ENCODE results near the gene RPL18A. TPM values are rescaled to one million over a fixed set of nuclear protein-coding genes. Genes with fewer than 3 reads are reported as not detected.
A peak's percentile ranks its signal among the peaks of the same experiment; 100 is the strongest.

Gene RPL18A
- total RNA-seq, 1 donor from 2014 or later: 1,590 TPM

DNA sequence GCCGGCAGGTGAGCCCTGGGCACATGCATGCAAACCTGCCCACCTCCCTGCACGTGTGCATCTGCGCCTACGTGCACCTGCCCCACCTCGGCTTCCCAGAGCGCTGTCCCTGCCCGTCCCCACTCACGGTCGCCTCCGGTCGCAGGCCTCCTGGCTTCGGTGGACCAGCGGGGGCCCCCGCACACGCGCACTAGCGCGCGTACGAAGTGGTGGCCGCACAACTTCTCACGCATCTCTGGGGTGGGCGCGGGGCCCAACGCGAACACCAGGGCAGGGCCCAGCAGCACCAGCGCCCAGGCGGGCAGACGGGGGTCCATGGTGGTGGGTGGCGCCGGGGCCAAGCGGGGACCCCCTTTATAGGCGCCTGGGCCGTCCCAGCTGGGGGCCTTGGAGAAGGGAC is 38.5 kb upstream of the RPL18A start, which contains the start of gene INSL3:
Gene INSL3 (minus strand): TSS at position 330 of the 400 bp plus-strand sequence. CDS start 13 bp downstream, at position 317.
- Histone ChIP-seq H3K27me3 (ENCODE audit: control insufficient read depth, insufficient read depth, low read length) (no peaks in the 10 kb centered on the region), H3K4me3 (ENCODE audit: low read depth, low read length) (no peak within 1 kb of the TSS), H3K36me3 (ENCODE audit: control insufficient read depth, insufficient read depth, low read length) (no peaks in the 10 kb centered on the region)
- FAIRE-seq (no peak), DNase-seq (ENCODE audit: low read depth) (no peak)
- TF ChIP-seq, protein P1, sequence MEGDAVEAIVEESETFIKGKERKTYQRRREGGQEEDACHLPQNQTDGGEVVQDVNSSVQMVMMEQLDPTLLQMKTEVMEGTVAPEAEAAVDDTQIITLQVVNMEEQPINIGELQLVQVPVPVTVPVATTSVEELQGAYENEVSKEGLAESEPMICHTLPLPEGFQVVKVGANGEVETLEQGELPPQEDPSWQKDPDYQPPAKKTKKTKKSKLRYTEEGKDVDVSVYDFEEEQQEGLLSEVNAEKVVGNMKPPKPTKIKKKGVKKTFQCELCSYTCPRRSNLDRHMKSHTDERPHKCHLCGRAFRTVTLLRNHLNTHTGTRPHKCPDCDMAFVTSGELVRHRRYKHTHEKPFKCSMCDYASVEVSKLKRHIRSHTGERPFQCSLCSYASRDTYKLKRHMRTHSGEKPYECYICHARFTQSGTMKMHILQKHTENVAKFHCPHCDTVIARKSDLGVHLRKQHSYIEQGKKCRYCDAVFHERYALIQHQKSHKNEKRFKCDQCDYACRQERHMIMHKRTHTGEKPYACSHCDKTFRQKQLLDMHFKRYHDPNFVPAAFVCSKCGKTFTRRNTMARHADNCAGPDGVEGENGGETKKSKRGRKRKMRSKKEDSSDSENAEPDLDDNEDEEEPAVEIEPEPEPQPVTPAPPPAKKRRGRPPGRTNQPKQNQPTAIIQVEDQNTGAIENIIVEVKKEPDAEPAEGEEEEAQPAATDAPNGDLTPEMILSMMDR (IDR thresholded peaks at IDR 0.05; ENCODE audit: insufficient read depth, low read length, severe bottlenecking): no peak

DNA sequence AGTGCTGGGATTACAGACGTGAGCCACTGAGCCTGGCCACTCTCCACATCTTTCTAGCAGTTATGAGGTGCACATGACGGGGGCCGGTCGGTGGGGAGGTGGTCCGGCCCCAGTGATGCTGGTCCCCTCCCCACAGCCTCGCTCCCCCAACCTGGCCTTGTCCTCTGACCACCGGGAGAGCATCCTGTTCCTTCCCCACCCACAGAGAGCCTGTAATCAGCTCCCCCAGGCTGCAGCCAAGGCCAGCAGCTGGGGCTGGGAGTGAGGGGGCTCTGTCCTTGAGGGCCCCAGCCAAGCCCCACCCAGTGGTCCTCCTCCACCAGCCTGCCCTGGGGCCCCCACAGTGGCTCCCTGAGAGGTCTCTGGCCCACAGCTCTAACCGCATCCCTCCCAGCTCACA is 35.4 kb upstream of the RPL18A start:
- no peak for DNase-seq (ENCODE audit: low read depth)
- TF ChIP-seq, protein P1 (IDR thresholded peaks at IDR 0.05; ENCODE audit: insufficient read depth, low read length, severe bottlenecking): no peak
- H3K36me3 ChIP-seq (ENCODE audit: control insufficient read depth, insufficient read depth, low read length): no peaks in the 10 kb centered on the region
- H3K4me3 ChIP-seq (ENCODE audit: low read depth, low read length): no peak overlapping the region
- no peak for FAIRE-seq
- no peaks in the 10 kb centered on the region for H3K27me3 ChIP-seq (ENCODE audit: control insufficient read depth, insufficient read depth, low read length)

DNA sequence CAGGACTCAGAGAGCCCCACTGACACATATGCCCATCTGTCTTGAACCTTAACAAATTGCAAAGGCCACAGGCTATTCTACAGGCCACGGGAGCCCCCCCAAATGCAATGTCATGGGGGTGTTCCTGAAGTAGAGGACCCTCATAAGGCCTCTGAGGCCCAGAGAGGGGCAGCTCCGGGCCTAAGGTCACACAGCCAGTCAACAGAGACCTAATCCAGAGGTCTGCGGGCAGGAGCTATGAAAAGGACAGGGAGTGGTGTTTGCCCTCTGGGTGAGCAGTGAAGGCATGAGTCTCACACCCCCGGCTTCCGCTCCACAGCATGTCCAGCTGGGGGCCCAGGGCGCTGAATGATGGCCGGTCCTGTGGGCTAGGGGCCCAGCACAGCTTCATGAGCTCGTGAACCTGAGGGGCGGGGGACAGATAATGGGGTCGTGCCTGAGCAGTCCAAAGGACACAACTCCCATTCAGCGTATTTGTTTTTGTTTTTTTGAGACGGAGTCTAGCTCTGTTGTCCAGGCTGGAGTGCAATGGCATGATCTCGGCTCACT is 33.1 kb upstream of the RPL18A start:
- DNase-seq (ENCODE audit: low read depth): no peak
- H3K4me3 ChIP-seq (ENCODE audit: low read depth, low read length): no peak overlapping the region
- no peak for FAIRE-seq
- TF ChIP-seq, protein P1 (IDR thresholded peaks at IDR 0.05; ENCODE audit: insufficient read depth, low read length, severe bottlenecking): no peak
- H3K27me3 ChIP-seq (ENCODE audit: control insufficient read depth, insufficient read depth, low read length): no peaks in the 10 kb centered on the region
- H3K36me3 ChIP-seq (ENCODE audit: control insufficient read depth, insufficient read depth, low read length): no peaks in the 10 kb centered on the region

DNA sequence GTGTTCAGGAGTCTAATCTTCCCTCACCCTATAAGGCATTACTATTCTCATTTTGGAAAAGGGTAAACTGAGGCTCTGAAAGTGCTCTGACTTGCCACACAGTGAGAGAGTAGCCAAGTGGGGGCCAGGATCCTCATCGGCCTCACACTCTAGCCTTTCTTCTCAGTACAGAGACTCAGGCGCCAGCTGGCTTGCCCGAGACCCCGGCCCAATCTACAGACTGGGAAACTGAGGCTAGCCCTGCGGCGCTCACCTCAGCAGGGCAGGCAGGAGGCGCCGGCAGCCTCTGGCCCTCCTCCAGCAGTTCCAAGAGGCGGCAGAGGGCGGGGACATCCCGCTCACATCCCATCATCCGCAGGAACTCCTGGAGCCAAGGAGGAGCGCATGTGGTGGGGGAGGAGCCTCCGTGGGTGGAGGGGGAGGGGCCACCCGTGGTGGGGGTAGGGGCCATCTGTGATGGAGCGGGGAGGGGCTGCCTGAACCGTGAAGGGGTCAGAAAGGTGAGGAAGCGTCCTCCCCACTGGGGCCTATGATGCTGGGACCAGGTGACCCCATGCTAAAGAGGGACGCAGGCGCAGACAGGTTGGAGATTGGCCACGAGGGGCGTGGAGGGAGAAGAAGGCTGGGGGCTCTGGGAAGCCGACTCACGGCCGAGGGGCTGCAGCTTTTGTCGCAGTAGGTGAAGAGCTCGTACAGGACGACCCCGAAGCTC is 29.7 kb upstream of the RPL18A start:
- peak overlapping the region; percentile 48 for H3K4me3 ChIP-seq (ENCODE audit: low read depth, low read length)
- no peaks in the 10 kb centered on the region for H3K36me3 ChIP-seq (ENCODE audit: control insufficient read depth, insufficient read depth, low read length)
- TF ChIP-seq, protein P1 (IDR thresholded peaks at IDR 0.05; ENCODE audit: insufficient read depth, low read length, severe bottlenecking): peak; percentile 14
- no peaks in the 10 kb centered on the region for H3K27me3 ChIP-seq (ENCODE audit: control insufficient read depth, insufficient read depth, low read length)
- FAIRE-seq: no peak
- peak; percentile 59 for DNase-seq (ENCODE audit: low read depth)

DNA sequence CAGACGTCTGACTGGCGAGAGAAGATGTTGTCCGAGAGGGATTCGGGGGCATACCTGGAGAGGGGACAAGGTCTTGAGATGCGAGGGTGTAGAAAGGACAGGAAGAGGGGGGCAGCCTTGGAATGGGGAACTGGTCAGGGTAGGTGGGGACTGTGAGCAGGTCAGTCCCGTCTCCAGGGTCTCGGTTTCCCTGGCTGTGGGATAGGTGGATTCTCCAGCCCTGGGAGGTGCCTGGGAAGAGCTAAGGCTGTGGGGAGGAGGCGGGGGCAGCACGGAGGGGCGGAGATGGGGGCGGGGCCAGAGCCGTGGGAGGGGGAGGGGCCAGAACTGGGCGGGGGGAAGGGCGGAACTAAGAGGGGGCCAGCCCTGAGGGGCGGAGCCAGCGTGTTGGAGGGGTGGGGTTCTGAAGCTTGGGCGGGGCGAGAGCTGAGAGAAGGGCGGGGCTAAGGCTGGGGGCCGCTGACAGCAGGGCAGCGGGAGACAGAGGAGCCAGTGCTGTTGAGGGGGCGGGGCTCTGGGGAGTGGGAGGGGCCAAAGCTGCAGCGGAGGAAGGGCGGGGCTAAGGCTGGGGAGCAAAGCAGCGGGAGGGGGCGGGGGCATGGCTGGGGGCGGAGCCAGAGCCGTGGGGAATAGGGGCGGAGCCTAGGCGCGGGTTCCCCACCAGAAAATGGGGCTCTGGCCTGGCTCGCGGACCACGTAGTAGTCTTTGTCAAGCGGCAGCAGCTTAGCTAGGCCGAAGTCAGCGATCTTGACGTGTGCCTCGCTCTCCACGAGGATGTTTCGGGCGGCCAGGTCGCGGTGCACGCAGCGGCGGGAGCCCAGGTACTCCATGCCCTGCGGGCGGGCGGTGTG is 28.9 kb upstream of the RPL18A start:
- DNase-seq (ENCODE audit: low read depth): peak; percentile 74
- Histone ChIP-seq H3K36me3 (ENCODE audit: control insufficient read depth, insufficient read depth, low read length) (no peaks in the 10 kb centered on the region), H3K27me3 (ENCODE audit: control insufficient read depth, insufficient read depth, low read length) (no peaks in the 10 kb centered on the region), H3K4me3 (ENCODE audit: low read depth, low read length) (peak overlapping the region; percentile 52)
- no peak for FAIRE-seq
- TF ChIP-seq, protein P1 (IDR thresholded peaks at IDR 0.05; ENCODE audit: insufficient read depth, low read length, severe bottlenecking): no peak

All from bronchial epithelial cell (primary cell).